ENCODE results near the gene ETF1.

Gene ETF1

GRCh38 chr5:138580001-138580400 lies 37.0 kb upstream of the ETF1 start:
- DNase-seq (ENCODE audit: low read depth), result no peak
- no peak overlapping the region for H3K4me3 ChIP-seq (ENCODE audit: low read length)
- no peak for TF ChIP-seq CTCF (conservative IDR thresholded peaks at IDR 0.05; ENCODE audit: low read depth, low read length)

GRCh38 chr5:138579517-138579863 lies 36.5 kb upstream of the ETF1 start:
- no peak overlapping the region for H3K4me3 ChIP-seq (ENCODE audit: low read length)
- no peak for DNase-seq (ENCODE audit: low read depth)
- TF ChIP-seq CTCF (conservative IDR thresholded peaks at IDR 0.05; ENCODE audit: low read depth, low read length), result no peak

GRCh38 chr5:138577452-138577851 lies 34.4 kb upstream of the ETF1 start:
- no peak overlapping the region for H3K4me3 ChIP-seq (ENCODE audit: low read length)
- no peak for DNase-seq (ENCODE audit: low read depth)
- no peak for TF ChIP-seq CTCF (conservative IDR thresholded peaks at IDR 0.05; ENCODE audit: low read depth, low read length)

- DNase-seq (ENCODE audit: low read depth), result peak; percentile 99
- no peak for TF ChIP-seq CTCF (conservative IDR thresholded peaks at IDR 0.05; ENCODE audit: low read depth, low read length)
- H3K4me3 ChIP-seq (ENCODE audit: low read length), result peak within 1 kb of the TSS; percentile 86
Observed at GRCh38 chr5:138575194-138576015, 32.4 kb upstream of the ETF1 start, which contains the start of gene HSPA9. Gene HSPA9 (minus strand): TSS chr5:138575401. CDS start chr5:138575318, 83 bp downstream.

GRCh38 chr5:138574744-138575193 lies 31.7 kb upstream of the ETF1 start:
- TF ChIP-seq CTCF (conservative IDR thresholded peaks at IDR 0.05; ENCODE audit: low read depth, low read length), result no peak
- H3K4me3 ChIP-seq (ENCODE audit: low read length), result peak overlapping the region; percentile 86
- no peak for DNase-seq (ENCODE audit: low read depth)

GRCh38 chr5:138573949-138574670 lies 31.1 kb upstream of the ETF1 start:
- H3K4me3 ChIP-seq (ENCODE audit: low read length), result peak overlapping the region; percentile 86
- DNase-seq (ENCODE audit: low read depth), result no peak
- no peak for TF ChIP-seq CTCF (conservative IDR thresholded peaks at IDR 0.05; ENCODE audit: low read depth, low read length)
